ENCODE results near the gene PLEKHG4.

PLEKHG4 gene

DNA sequence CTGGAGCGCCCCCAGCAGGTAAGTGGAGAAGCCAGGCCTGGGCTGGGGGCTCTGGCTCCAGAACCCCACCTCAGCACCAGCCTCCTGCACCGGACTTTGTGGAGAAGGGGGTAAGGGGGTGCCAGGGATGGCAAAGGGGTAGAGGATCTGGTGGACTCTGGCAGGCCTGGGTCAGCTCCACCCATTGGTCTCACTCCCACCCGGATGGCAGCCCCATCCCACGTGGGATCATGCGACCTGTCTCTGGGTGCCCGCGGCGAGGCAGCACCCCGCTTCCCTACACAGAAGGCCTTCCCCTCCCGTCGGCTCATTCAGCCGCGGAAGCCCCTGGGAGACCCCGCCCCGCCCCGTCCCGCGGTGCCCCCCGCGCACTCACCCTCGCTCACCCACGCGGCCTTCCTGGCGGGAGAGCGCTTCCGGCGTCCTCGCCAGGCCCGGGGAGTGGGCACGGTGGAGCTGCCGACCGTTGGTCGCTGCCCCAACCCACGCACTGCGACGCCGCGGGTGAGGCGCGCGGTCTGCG is 498 bp upstream of the PLEKHG4 start:
- no peak for DNase-seq (ENCODE audit: low read depth)
- H3K4me3 ChIP-seq (ENCODE audit: low read length): peak overlapping the region; percentile 78
- TF ChIP-seq, protein P1, sequence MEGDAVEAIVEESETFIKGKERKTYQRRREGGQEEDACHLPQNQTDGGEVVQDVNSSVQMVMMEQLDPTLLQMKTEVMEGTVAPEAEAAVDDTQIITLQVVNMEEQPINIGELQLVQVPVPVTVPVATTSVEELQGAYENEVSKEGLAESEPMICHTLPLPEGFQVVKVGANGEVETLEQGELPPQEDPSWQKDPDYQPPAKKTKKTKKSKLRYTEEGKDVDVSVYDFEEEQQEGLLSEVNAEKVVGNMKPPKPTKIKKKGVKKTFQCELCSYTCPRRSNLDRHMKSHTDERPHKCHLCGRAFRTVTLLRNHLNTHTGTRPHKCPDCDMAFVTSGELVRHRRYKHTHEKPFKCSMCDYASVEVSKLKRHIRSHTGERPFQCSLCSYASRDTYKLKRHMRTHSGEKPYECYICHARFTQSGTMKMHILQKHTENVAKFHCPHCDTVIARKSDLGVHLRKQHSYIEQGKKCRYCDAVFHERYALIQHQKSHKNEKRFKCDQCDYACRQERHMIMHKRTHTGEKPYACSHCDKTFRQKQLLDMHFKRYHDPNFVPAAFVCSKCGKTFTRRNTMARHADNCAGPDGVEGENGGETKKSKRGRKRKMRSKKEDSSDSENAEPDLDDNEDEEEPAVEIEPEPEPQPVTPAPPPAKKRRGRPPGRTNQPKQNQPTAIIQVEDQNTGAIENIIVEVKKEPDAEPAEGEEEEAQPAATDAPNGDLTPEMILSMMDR (IDR thresholded peaks at IDR 0.05; ENCODE audit: insufficient read depth, low read depth, low read length, missing control alignments): peak; percentile 56

DNA sequence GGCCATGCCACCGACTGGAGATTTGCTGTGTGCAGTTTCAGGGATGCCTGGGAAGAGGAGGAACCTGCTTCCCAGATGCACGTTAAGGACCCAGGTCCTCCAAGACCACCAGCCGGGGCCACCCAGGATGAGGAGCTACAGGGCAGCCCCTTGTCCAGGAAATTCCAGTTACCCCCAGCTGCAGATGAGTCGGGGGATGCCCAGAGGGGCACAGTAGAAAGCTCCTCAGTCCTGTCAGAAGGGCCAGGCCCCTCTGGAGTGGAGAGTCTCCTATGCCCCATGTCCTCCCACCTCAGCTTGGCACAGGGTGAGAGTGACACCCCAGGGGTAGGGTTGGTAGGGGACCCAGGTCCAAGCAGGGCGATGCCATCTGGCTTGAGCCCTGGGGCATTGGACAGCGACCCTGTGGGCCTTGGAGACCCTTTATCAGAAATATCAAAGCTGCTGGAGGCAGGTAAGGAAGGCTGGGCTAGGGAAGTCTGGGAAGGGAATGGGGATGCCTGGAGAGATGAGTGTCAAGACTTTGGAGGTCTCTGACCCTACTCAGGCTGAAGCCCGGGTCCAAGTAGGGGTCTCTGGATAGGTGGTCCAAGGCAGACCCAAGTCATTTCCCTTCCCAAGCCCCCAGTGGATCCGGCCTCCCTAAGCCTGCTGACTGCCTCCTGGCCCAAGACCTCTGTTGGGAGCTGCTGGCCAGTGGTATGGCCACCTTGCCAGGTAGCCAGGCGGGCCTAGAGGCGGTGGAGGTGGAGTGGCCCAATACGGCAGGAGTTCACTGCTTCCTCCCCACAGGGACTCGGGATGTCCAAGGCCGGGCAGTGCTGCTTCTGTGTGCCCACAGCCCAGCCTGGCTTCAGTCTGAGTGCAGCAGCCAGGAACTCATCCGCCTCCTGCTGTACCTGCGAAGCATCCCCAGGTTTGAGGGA is 1.0 kb downstream of the PLEKHG4 start:
- peak overlapping the region; percentile 49 for H3K4me3 ChIP-seq (ENCODE audit: low read length)
- TF ChIP-seq, protein P1 (IDR thresholded peaks at IDR 0.05; ENCODE audit: insufficient read depth, low read depth, low read length, missing control alignments): no peak
- DNase-seq (ENCODE audit: low read depth): no peak

GRCh38 chr16:67281536-67282446 is 2.5 kb downstream of the PLEKHG4 start:
- H3K4me3 ChIP-seq (ENCODE audit: low read length): no peak overlapping the region
- no peak for DNase-seq (ENCODE audit: low read depth)
- TF ChIP-seq, protein P1 (IDR thresholded peaks at IDR 0.05; ENCODE audit: insufficient read depth, low read depth, low read length, missing control alignments): no peak

GRCh38 chr16:67282447-67282805 is 3.1 kb downstream of the PLEKHG4 start:
- no peak overlapping the region for H3K4me3 ChIP-seq (ENCODE audit: low read length)
- no peak for DNase-seq (ENCODE audit: low read depth)
- TF ChIP-seq, protein P1 (IDR thresholded peaks at IDR 0.05; ENCODE audit: insufficient read depth, low read depth, low read length, missing control alignments): no peak

- peak; percentile 60 for DNase-seq (ENCODE audit: low read depth)
- no peak overlapping the region for H3K4me3 ChIP-seq (ENCODE audit: low read length)
- TF ChIP-seq, protein P1 (IDR thresholded peaks at IDR 0.05; ENCODE audit: insufficient read depth, low read depth, low read length, missing control alignments): no peak
Measured at GRCh38 chr16:67283039-67283825, 3.9 kb downstream of the PLEKHG4 start.
